ENCODE data around the gene SLC4A1AP.
A peak's percentile ranks its signal among the peaks of the same experiment; 100 is the strongest.

SLC4A1AP gene

DNA sequence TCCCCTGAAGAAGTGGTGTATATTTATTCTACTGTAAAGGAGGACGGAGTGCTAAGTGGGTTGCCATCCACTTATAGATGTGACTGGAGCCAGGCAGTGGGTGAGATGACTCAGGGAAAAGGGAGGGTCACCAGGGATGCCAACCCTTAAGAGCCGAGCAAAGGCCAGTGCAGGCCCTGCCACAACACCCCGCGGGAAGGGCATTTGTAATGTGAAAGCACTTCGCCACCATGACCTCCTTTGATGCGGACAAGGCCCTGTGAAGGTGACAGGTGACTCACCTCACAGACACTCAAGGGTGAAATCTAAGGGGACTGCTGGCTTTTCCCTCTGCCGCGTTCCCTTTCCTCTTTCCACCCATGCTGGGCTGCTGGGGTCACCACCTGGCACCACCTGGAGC is 57.6 kb downstream of the SLC4A1AP start:
- TF ChIP-seq, protein P1, sequence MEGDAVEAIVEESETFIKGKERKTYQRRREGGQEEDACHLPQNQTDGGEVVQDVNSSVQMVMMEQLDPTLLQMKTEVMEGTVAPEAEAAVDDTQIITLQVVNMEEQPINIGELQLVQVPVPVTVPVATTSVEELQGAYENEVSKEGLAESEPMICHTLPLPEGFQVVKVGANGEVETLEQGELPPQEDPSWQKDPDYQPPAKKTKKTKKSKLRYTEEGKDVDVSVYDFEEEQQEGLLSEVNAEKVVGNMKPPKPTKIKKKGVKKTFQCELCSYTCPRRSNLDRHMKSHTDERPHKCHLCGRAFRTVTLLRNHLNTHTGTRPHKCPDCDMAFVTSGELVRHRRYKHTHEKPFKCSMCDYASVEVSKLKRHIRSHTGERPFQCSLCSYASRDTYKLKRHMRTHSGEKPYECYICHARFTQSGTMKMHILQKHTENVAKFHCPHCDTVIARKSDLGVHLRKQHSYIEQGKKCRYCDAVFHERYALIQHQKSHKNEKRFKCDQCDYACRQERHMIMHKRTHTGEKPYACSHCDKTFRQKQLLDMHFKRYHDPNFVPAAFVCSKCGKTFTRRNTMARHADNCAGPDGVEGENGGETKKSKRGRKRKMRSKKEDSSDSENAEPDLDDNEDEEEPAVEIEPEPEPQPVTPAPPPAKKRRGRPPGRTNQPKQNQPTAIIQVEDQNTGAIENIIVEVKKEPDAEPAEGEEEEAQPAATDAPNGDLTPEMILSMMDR (IDR thresholded peaks at IDR 0.05; ENCODE audit: control insufficient read depth, extremely low read depth, insufficient read depth) = no peak
- no peak for DNase-seq (ENCODE audit: low read depth)
- H3K4me3 ChIP-seq (ENCODE audit: low read depth, low read length) = no peak overlapping the region

DNA sequence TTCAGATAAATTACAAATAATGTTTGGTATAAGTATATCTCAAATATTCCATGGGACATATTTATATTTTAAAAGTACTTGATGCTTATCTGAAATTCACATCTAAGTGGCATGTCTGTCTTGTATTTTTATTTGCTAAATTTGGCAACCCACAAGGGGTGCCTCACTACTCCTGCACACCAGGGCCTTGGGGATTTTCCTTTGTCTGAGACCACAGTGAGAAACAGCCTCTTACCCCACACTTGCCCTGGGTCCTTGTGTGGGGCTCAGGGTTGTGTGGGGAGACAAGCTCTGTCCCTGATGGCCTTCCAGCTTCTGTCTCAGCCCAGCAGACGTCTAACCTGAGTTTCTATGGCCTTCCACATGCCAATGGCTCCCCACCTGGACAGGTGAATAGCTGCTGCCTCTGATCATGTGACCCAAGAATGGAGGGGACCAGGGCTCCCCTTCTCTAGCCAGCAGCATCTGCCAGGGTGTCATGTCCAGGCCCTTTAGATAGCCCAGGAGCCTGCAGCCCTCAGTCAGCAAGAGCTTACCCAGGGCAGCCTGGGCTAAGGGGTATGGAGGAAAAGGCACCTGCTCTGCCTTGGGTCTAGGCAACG is 58.3 kb downstream of the SLC4A1AP start:
- DNase-seq (ENCODE audit: low read depth) = no peak
- no peak overlapping the region for H3K4me3 ChIP-seq (ENCODE audit: low read depth, low read length)
- TF ChIP-seq, protein P1 (IDR thresholded peaks at IDR 0.05; ENCODE audit: control insufficient read depth, extremely low read depth, insufficient read depth) = no peak

DNA sequence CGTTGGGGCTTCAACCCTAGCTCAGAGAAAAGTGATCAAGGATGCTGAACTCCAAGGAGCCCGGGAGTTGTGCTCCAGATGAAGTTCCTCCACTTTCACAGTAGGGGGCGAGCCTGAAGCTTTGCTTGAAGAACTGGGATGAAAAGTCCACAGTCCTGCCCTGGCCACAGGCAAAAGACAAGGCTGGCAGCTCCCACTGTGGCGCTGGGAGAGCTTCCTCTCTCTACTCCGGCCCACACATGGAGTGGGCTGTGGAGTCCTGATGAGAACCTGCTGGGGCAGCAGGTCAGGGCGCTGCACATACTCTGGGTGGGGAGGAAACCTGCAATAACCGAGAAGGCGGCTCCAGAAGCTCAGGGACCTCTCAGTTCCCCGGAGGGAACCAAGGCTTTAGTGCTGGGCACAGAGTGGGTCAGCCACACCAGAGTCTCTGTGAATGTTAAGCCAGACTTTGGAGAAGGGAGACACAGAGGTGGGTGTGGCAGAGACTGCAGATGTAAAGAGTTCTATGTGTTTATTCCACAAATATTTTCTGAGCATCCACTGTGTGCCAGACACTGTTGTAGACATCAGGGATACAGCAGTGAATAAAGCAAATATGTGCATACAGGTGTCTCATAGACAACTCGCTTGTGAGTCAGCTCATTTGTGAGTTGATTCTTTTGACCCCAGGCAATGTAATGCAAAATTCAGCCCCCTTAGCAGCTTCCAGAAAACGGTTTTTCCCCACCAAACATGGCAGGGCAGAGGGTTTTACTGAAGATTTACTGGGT is 59.9 kb downstream of the SLC4A1AP start:
- TF ChIP-seq, protein P1 (IDR thresholded peaks at IDR 0.05; ENCODE audit: control insufficient read depth, extremely low read depth, insufficient read depth) = peak; percentile 72
- peak; percentile 22 for DNase-seq (ENCODE audit: low read depth)
- no peak overlapping the region for H3K4me3 ChIP-seq (ENCODE audit: low read depth, low read length)

DNA sequence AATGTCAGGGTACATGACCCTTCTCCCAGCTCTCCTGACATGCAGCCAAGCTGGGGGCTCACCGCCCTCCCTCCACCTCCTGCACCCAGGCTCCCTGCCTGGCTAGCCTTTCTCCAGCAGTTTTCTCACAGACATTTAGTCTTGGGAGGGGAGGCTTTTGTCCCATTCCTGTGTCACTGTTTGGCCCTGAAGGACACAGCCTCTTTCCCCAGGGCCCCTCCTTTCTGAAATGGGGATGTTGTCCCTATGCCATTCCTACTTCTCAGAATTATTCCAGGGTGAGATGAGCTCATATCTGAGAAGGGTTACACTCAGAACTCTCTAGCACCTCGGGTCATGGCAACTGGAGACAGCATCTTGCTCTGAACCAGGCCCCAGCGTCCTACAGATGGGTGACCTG is 60.5 kb downstream of the SLC4A1AP start:
- TF ChIP-seq, protein P1 (IDR thresholded peaks at IDR 0.05; ENCODE audit: control insufficient read depth, extremely low read depth, insufficient read depth) = no peak
- DNase-seq (ENCODE audit: low read depth) = no peak
- H3K4me3 ChIP-seq (ENCODE audit: low read depth, low read length) = no peak overlapping the region

DNA sequence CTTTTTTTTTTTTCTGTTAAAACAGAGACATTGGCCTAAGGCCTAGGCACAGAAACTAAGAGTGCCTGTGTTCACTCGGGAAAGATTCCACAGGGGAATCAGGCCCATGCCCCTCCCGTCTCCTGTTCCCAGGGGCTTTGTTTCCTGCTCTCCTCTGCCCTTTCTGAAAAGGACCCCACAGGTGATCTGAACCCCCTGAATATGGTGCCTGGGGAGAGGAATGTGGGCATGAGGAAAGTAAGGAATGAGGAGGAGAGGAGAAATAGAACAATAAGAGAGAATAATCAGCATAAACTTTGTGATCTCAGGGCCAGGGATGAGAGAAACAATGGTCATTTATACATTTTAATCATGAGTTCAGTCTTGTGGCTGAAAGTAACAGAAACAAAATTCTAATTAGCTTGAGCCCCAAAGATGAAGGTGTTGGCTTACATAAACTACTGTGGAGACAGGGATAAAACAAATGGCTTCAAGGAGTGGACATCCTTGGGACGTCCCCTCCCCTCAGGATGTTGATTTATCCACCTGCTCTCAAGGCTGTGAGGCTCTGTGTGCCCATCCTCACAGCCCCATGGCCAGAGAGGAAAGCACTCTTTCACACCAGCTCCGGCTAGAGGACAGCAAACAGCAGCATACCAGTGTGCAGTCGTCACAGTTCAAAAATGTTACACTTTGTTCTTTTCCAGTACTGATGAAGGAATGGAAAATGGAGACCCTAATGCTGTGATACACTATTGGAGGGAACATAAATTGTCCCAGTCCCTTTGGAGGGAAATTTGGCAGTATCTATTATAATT is 61.4 kb downstream of the SLC4A1AP start:
- DNase-seq (ENCODE audit: low read depth) = no peak

DNA sequence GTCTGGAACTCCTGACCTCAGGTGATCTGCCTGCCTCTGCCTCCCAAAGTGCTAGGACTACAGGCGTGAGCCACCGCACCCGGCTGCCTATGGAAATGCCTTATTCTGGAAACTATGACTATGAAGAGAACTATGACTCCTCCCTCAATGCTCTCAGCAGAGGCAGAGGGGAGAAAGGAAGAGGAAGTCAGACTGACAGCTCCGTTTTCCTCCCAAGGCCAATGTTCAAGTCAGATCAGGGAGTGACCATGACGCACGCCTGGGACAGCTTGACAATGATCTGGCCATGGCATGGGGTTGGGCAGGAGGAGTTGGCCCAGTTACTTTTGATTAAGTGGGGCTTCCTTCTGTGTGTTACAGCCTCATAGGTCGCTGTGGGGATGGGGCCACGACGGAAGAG is 63.6 kb downstream of the SLC4A1AP start:
- TF ChIP-seq, protein P1 (IDR thresholded peaks at IDR 0.05; ENCODE audit: control insufficient read depth, extremely low read depth, insufficient read depth) = no peak
- DNase-seq (ENCODE audit: low read depth) = no peak
- H3K4me3 ChIP-seq (ENCODE audit: low read depth, low read length) = no peak overlapping the region

More for the DNA sequence above, 61.4 kb downstream of the SLC4A1AP start:
- H3K4me3 ChIP-seq (ENCODE audit: low read depth, low read length) = no peak overlapping the region
- TF ChIP-seq, protein P1 (IDR thresholded peaks at IDR 0.05; ENCODE audit: control insufficient read depth, extremely low read depth, insufficient read depth) = no peak

Measured in LNCaP clone FGC (cell line).